ENCODE measurements around the gene EDIL3. TPM values are rescaled to one million over a fixed set of nuclear protein-coding genes. Genes with fewer than 3 reads are reported as not detected.

Gene EDIL3
- total RNA-seq, 2 experiments from 2014 or later = not detected

DNA sequence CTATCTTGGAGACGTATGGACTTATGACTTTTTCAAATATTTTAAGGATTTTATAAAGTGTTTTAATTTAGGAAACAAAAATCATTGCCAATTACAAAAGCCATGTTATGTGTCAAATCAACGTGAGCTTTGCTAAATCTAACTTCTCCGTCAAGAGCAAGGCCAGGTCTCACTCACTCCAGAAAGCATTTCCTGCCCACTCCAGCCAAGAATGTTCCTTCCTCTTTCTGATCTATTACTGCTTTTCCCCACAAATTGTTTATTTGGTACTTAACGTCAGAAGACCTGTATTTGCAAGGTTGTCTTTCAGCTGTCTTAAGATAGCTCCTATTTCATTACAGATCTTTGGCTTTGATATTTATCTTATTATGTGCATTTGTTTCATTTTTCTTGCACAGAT is 470.5 kb downstream of the EDIL3 start:
- intact Hi-C loops (cut with micrococcal nuclease) = no loop called here
- DNase-seq (no peak), ATAC-seq (no peak)
- ChIA-PET POLR2A (no interaction called here), CTCF (interaction anchor here (2.4 kb wide), 1 partner anchor 12 kb away, joined by 12 read pairs; no protein-coding TSS in a partner anchor)
- TF ChIP-seq, protein P1, sequence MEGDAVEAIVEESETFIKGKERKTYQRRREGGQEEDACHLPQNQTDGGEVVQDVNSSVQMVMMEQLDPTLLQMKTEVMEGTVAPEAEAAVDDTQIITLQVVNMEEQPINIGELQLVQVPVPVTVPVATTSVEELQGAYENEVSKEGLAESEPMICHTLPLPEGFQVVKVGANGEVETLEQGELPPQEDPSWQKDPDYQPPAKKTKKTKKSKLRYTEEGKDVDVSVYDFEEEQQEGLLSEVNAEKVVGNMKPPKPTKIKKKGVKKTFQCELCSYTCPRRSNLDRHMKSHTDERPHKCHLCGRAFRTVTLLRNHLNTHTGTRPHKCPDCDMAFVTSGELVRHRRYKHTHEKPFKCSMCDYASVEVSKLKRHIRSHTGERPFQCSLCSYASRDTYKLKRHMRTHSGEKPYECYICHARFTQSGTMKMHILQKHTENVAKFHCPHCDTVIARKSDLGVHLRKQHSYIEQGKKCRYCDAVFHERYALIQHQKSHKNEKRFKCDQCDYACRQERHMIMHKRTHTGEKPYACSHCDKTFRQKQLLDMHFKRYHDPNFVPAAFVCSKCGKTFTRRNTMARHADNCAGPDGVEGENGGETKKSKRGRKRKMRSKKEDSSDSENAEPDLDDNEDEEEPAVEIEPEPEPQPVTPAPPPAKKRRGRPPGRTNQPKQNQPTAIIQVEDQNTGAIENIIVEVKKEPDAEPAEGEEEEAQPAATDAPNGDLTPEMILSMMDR (IDR thresholded peaks at IDR 0.05) = no peak
- H3K4me3 Mint-ChIP-seq = no peak overlapping the region
- no peaks in the 10 kb centered on the region for H3K9me3 Mint-ChIP-seq
- no peaks in the 10 kb centered on the region for H3K4me1 Mint-ChIP-seq (ENCODE audit: low read depth)
- no peaks in the 10 kb centered on the region for H3K36me3 Mint-ChIP-seq (ENCODE audit: low read depth)
- H3K27me3 Mint-ChIP-seq = no peaks in the 10 kb centered on the region
- no peak overlapping the region for H3K27ac Mint-ChIP-seq

DNA sequence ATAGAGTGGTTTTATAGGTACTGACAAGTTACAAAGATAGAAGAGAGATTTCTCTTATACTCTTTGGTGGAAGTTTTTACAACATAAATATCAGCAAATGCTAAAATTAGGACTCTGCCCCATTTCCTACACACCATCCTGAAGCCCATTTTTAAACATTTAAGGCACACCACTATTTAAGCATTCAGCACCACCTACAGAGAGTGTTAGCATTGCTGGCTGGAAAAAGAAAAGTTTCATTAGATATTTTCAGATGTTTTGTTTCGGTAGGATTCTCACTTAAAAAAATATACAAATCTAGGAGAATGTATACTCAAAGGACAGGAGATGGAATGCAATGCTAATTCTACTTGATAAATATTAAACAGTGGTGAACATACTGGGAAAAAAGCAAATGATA is 471.1 kb downstream of the EDIL3 start:
- no peaks in the 10 kb centered on the region for H3K36me3 Mint-ChIP-seq (ENCODE audit: low read depth)
- no peak overlapping the region for H3K27ac Mint-ChIP-seq
- no peaks in the 10 kb centered on the region for H3K27me3 Mint-ChIP-seq
- H3K4me1 Mint-ChIP-seq (ENCODE audit: low read depth) = no peaks in the 10 kb centered on the region
- intact Hi-C loops (cut with micrococcal nuclease) = no loop called here
- POLR2A ChIA-PET = no interaction called here
- DNase-seq (no peak), ATAC-seq (no peak)
- H3K4me3 Mint-ChIP-seq = no peak overlapping the region
- TF ChIP-seq, protein P1 (IDR thresholded peaks at IDR 0.05) = no peak
- H3K9me3 Mint-ChIP-seq = no peaks in the 10 kb centered on the region
- CTCF ChIA-PET = no interaction called here

DNA sequence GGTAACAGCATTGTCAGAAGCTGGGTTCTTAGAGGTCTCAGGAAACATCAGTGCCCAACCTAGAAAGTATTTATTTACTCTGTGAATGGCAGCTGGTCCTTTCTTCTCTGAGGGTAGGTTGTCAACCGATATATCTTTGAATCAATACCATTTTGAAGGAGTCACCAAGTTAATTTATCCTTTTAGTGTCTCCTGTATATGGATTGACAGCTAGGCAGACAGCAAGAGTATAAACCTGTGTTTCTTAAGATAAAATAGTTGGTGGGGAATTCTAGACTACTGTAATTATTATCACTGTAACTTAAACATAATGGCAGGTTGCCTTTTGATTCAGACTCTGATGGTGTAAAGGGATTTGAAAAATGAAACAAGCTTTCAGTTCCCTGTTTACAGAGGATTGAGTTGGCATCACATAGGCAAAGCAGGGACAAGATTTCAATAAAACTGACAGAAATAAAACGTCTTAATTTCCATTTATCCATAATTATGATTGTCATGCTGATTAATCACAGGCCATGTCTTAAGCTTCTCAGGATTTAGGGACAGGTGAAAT is 473.2 kb downstream of the EDIL3 start:
- no peak overlapping the region for H3K27ac Mint-ChIP-seq
- TF ChIP-seq, protein P1 (IDR thresholded peaks at IDR 0.05) = no peak
- H3K27me3 Mint-ChIP-seq = no peaks in the 10 kb centered on the region
- intact Hi-C loops (cut with micrococcal nuclease) = no loop called here
- H3K36me3 Mint-ChIP-seq (ENCODE audit: low read depth) = no peaks in the 10 kb centered on the region
- CTCF ChIA-PET = no interaction called here
- H3K9me3 Mint-ChIP-seq = no peaks in the 10 kb centered on the region
- DNase-seq (no peak), ATAC-seq (no peak)
- POLR2A ChIA-PET = no interaction called here
- H3K4me3 Mint-ChIP-seq = no peak overlapping the region
- no peaks in the 10 kb centered on the region for H3K4me1 Mint-ChIP-seq (ENCODE audit: low read depth)

DNA sequence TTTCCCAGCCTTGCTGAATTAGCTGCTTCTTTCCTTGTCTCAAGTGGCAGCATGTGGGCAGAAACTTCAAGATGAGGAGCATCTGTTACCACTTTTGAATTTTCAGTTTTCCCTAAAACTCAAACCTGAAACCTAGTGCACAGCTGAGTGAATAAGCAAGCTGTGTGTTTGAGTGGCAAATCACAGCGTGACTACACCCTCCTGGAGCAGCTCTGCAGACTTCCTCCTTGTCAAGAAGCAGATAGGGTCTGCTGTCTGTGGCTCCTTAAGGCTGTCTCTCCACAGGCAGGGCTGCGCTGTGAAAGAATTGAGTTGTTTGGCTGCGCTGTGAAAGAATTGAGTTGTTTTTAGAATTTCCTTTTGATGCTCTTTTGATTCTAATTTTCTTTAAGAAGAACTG is 484.4 kb downstream of the EDIL3 start:
- DNase-seq (no peak), ATAC-seq (no peak)
- Mint-ChIP-seq H3K4me1 (ENCODE audit: low read depth) (no peaks in the 10 kb centered on the region), H3K27me3 (peaks cover 1% of the 10 kb centered on the region), H3K4me3 (no peak overlapping the region), H3K9me3 (no peaks in the 10 kb centered on the region), H3K36me3 (ENCODE audit: low read depth) (no peaks in the 10 kb centered on the region), H3K27ac (no peak overlapping the region)
- CTCF ChIA-PET = no interaction called here
- POLR2A ChIA-PET = no interaction called here
- intact Hi-C loops (cut with micrococcal nuclease) = no loop called here
- TF ChIP-seq, protein P1 (IDR thresholded peaks at IDR 0.05) = no peak

DNA sequence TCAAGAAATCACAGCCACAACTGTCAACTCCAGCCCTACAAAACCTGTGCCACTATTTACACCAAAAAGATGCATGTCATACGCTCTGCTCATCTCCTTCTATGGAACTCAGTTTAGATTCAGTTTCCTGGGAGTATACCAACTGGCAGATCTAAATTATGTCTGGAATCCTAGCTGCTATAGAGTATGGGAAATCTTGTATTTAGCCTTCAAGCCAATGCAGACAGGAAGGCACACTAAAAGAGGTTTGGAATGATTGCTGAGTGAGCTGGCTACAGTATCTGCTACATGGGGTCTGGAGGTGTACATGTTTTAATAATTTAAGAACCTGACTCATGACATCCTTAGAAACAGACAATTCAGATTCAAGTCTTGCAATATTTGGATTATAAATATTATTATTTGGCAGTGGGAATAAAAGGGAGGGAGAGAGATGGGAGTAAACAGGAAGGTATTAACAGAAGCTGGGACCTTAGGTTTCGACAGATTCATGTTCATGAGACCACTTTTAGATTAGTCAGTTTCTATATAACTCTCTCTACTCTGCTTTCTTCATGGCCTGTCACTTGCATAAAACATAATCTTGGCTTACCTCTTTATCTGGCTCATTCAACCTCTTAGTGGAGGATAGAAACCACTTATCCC is 485.2 kb downstream of the EDIL3 start:
- DNase-seq (no peak), ATAC-seq (no peak)
- H3K4me1 Mint-ChIP-seq (ENCODE audit: low read depth) = no peaks in the 10 kb centered on the region
- no peaks in the 10 kb centered on the region for H3K36me3 Mint-ChIP-seq (ENCODE audit: low read depth)
- ChIA-PET CTCF (no interaction called here), POLR2A (no interaction called here)
- TF ChIP-seq, protein P1 (IDR thresholded peaks at IDR 0.05) = no peak
- intact Hi-C loops (cut with micrococcal nuclease) = no loop called here
- no peaks in the 10 kb centered on the region for H3K9me3 Mint-ChIP-seq
- no peak overlapping the region for H3K27ac Mint-ChIP-seq
- H3K4me3 Mint-ChIP-seq = no peak overlapping the region
- peaks cover 1% of the 10 kb centered on the region for H3K27me3 Mint-ChIP-seq
